ENCODE results near the gene SLC39A11.

Gene SLC39A11

GRCh38 chr17:72749119-72749572 lies 343.3 kb downstream of the SLC39A11 start:
- no peak for DNase-seq (ENCODE audit: low spot score)

- DNase-seq (ENCODE audit: low spot score): no peak
These were observed 345.0 kb downstream of the SLC39A11 start for GRCh38 chr17:72747501-72747900.

GRCh38 chr17:72745241-72745640 lies 347.2 kb downstream of the SLC39A11 start:
- DNase-seq (ENCODE audit: low spot score): no peak

GRCh38 chr17:72743037-72743467 lies 349.4 kb downstream of the SLC39A11 start:
- DNase-seq (ENCODE audit: low spot score): no peak

GRCh38 chr17:72737151-72737690 lies 355.3 kb downstream of the SLC39A11 start:
- DNase-seq (ENCODE audit: low spot score): no peak

- DNase-seq (ENCODE audit: low spot score): no peak
These were observed 356.9 kb downstream of the SLC39A11 start for GRCh38 chr17:72735592-72735991.

GRCh38 chr17:72735048-72735447 lies 357.4 kb downstream of the SLC39A11 start:
- no peak for DNase-seq (ENCODE audit: low spot score)

- no peak for DNase-seq (ENCODE audit: low spot score)
These were observed 357.9 kb downstream of the SLC39A11 start for GRCh38 chr17:72734613-72735012.

GRCh38 chr17:72733619-72734282 lies 358.7 kb downstream of the SLC39A11 start:
- no peak for DNase-seq (ENCODE audit: low spot score)

- DNase-seq (ENCODE audit: low spot score): no peak
These were observed 359.4 kb downstream of the SLC39A11 start for GRCh38 chr17:72732893-72733618.

GRCh38 chr17:72730077-72730476 lies 362.4 kb downstream of the SLC39A11 start:
- DNase-seq (ENCODE audit: low spot score): no peak

GRCh38 chr17:72726936-72727335 lies 365.6 kb downstream of the SLC39A11 start:
- no peak for DNase-seq (ENCODE audit: low spot score)

GRCh38 chr17:72725433-72726068 lies 366.9 kb downstream of the SLC39A11 start:
- peak; percentile 38 for DNase-seq (ENCODE audit: low spot score)

- DNase-seq (ENCODE audit: low spot score): no peak
These were observed 368.2 kb downstream of the SLC39A11 start for GRCh38 chr17:72724267-72724666.

GRCh38 chr17:72723711-72724110 lies 368.8 kb downstream of the SLC39A11 start:
- no peak for DNase-seq (ENCODE audit: low spot score)

GRCh38 chr17:72720494-72720825 lies 372.0 kb downstream of the SLC39A11 start:
- no peak for DNase-seq (ENCODE audit: low spot score)

- DNase-seq (ENCODE audit: low spot score): no peak
These were observed 372.7 kb downstream of the SLC39A11 start for GRCh38 chr17:72719578-72720493.

- no peak for DNase-seq (ENCODE audit: low spot score)
These were observed 373.3 kb downstream of the SLC39A11 start for GRCh38 chr17:72719206-72719577.

GRCh38 chr17:72717676-72718075 lies 374.8 kb downstream of the SLC39A11 start:
- no peak for DNase-seq (ENCODE audit: low spot score)

GRCh38 chr17:72717276-72717675 lies 375.2 kb downstream of the SLC39A11 start:
- no peak for DNase-seq (ENCODE audit: low spot score)

GRCh38 chr17:72715906-72716572 lies 376.4 kb downstream of the SLC39A11 start:
- no peak for DNase-seq (ENCODE audit: low spot score)
